Smooth muscle cell (in vitro differentiated cells): ENCODE data around the gene IL1F10. TPM values are rescaled to one million over a fixed set of nuclear protein-coding genes. Genes with fewer than 3 reads are reported as not detected.

Source experiments
- DNase-seq: peaks from one replicate; lab custom pipeline; 2025; ENCODE audit not compliant: unreplicated experiment; lab: John Stamatoyannopoulos, UW
- H2AFZ ChIP-seq: fragments of 200-600 bp; sonication (generic); 2 replicates; pipeline ENCODE4 v1.6.0; 2016; ENCODE audit warnings: antibody characterized with exemption, low read depth, mild to moderate bottlenecking
- H3F3A ChIP-seq: fragments of 200-600 bp; sonication (generic); 2 replicates; pipeline ENCODE4 v1.6.0; 2017; ENCODE audit warnings: antibody characterized with exemption, low read depth
- H3K27ac ChIP-seq: fragments of 200-600 bp; sonication (generic); 2 replicates; pipeline ENCODE4 v1.5.1; 2016; ENCODE audit warnings: low read depth, mild to moderate bottlenecking
- H3K27me3 ChIP-seq: fragments of 200-600 bp; sonication (generic); 2 replicates; pipeline ENCODE4 v1.6.1; 2016; ENCODE audit warnings: low read depth, mild to moderate bottlenecking
- H3K36me3 ChIP-seq: fragments of 200-600 bp; sonication (generic); 2 replicates; pipeline ENCODE4 v1.5.1; 2016; ENCODE audit warnings: low read depth
- H3K4me1 ChIP-seq: fragments of 200-600 bp; sonication (generic); 2 replicates; pipeline ENCODE4 v1.5.1; 2016; ENCODE audit warnings: low read depth
- H3K4me2 ChIP-seq: fragments of 200-600 bp; sonication (generic); 2 replicates; pipeline ENCODE4 v1.6.0; 2016; ENCODE audit warnings: mild to moderate bottlenecking
- H3K4me3 ChIP-seq: fragments of 200-600 bp; sonication (generic); 2 replicates; pipeline ENCODE4 v1.5.1; 2016; ENCODE audit warnings: mild to moderate bottlenecking
- H3K79me2 ChIP-seq: fragments of 200-600 bp; sonication (generic); 2 replicates; pipeline ENCODE4 v1.6.0; 2016; ENCODE audit warnings: low read depth, mild to moderate bottlenecking
- H3K9ac ChIP-seq: fragments of 200-600 bp; sonication (generic); 2 replicates; pipeline ENCODE4 v1.6.0; 2016; ENCODE audit warnings: low read depth
- H3K9me3 ChIP-seq: fragments of 200-600 bp; sonication (generic); replicated peaks from 2 replicates; pipeline ENCODE4 v1.5.1; 2016; ENCODE audit warnings: low read depth
- H4K20me1 ChIP-seq: fragments of 200-600 bp; sonication (generic); 2 replicates; pipeline ENCODE4 v1.6.0; 2016; ENCODE audit warnings: low read depth
- WGBS: methylation state at CpG from one replicate; pipeline ENCODE4 v1.1.7; 2016; ENCODE audit warnings: low lambda C conversion rate; 5-methylcytosine and 5-hydroxymethylcytosine counted together
- polyA plus RNA-seq: library from polyadenylated mRNA; unstranded; fragments of >200 nt; fragmentation: Nextera tagmentation; extraction: Ambion mirVana; gene quantifications from 2 replicates; pipeline ENCODE4 v1.2.1, GENCODE V29; 2016
- total RNA-seq: library from RNA; depleted of rRNA; stranded (reverse); fragments of >200 nt; gene quantifications from 2 replicates; pipeline ENCODE4 v1.2.3, GENCODE V29; 2014
- TF ChIP-seq, protein P1 (sequence below): fragments of 200-600 bp; sonication (generic); IDR thresholded peaks from 2 replicates; pipeline ENCODE4 v1.5.1; 2017; ENCODE audit warnings: borderline replicate concordance, mild to moderate bottlenecking, antibody characterized with exemption; ENCODE audit not compliant: insufficient read depth, poor library complexity, severe bottlenecking

IL1F10 gene
- total and polyA plus RNA-seq, 2 experiments from 2014 or later = not detected

DNA sequence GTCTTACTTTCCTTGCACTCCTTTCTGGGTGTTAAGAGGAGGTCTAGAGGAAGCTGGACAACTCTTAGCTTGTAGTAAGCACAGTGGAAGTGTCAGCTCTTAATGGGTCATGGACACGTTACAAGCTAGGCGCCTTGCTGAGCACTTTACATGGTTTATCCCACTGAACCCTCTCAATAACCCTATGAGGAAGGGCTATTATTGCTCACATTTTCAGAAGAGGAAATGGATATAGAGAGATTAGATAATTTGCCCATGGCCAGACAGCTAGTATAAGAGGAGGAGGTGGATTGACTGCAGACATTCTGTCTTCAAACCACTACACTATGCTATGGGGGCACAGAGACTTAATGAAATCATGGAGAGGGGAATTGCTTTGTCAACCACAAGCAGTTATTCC is 51.3 kb downstream of the IL1F10 start:
- 84% methylated on average over 2 of the region's 2 CpGs for whole genome bisulfite sequencing
- no peak overlapping the region for H2AFZ ChIP-seq
- H3K27ac ChIP-seq = no peak overlapping the region
- no peaks in the 10 kb centered on the region for H3K79me2 ChIP-seq
- no peak overlapping the region for H3K4me3 ChIP-seq
- no peak overlapping the region for H3K4me2 ChIP-seq
- H3K36me3 ChIP-seq = no peaks in the 10 kb centered on the region
- no peaks in the 10 kb centered on the region for H3K9me3 ChIP-seq
- H3K27me3 ChIP-seq = no peaks in the 10 kb centered on the region
- H3F3A ChIP-seq = no peaks in the 10 kb centered on the region
- no peaks in the 10 kb centered on the region for H3K4me1 ChIP-seq
- no peak for DNase-seq
- TF ChIP-seq, protein P1, sequence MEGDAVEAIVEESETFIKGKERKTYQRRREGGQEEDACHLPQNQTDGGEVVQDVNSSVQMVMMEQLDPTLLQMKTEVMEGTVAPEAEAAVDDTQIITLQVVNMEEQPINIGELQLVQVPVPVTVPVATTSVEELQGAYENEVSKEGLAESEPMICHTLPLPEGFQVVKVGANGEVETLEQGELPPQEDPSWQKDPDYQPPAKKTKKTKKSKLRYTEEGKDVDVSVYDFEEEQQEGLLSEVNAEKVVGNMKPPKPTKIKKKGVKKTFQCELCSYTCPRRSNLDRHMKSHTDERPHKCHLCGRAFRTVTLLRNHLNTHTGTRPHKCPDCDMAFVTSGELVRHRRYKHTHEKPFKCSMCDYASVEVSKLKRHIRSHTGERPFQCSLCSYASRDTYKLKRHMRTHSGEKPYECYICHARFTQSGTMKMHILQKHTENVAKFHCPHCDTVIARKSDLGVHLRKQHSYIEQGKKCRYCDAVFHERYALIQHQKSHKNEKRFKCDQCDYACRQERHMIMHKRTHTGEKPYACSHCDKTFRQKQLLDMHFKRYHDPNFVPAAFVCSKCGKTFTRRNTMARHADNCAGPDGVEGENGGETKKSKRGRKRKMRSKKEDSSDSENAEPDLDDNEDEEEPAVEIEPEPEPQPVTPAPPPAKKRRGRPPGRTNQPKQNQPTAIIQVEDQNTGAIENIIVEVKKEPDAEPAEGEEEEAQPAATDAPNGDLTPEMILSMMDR = no peak
- H3K9ac ChIP-seq = no peak overlapping the region
- no peaks in the 10 kb centered on the region for H4K20me1 ChIP-seq

DNA sequence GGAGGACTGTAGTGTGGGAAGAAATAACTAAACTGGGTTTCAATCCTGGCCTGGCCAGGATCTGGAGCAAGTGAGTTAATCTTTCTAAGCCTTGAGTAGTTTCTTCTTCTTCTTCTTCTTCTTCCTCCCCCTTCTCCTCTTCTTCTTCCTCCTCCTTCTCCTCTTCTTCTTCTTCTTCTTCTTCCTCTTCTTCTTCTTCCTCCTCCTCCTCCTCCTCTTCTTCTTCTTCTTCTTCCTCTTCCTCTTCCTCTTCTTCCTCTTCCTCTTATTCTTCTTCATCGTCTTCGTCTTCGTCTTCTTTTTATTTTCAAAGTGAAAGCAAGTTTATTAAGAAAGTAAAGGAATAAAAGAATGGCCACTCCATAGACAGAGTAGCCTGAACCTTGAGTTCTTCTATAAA is 53.1 kb downstream of the IL1F10 start:
- Histone ChIP-seq H3K79me2 (no peaks in the 10 kb centered on the region), H3K4me1 (no peaks in the 10 kb centered on the region), H3K36me3 (no peaks in the 10 kb centered on the region), H3K4me2 (no peak overlapping the region), H3F3A (no peaks in the 10 kb centered on the region), H4K20me1 (no peaks in the 10 kb centered on the region), H3K27ac (no peak overlapping the region), H3K4me3 (no peak overlapping the region), H3K9ac (no peak overlapping the region), H3K27me3 (no peaks in the 10 kb centered on the region), H3K9me3 (no peaks in the 10 kb centered on the region), H2AFZ (no peak overlapping the region)
- WGBS = 89% methylated on average over 3 of the region's 3 CpGs
- TF ChIP-seq, protein P1 = no peak
- no peak for DNase-seq

DNA sequence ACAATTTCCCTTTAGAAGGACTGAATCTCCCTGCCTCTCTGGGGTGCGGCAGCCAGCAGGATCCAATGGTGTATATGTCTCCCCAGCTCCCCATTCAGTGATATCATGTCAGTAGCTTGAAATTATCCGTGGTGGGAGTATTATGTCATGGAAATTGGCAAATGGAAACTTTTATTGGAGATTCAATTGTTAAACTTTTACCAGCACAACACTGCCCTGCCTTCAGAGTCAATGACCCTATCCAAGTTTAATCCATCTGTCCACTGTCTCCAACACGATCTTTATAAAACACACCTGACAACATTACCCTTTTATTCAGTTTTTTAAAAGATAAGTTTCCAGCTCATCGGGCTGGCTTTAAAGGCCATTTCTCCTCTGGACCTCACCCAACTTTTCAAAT is 54.6 kb downstream of the IL1F10 start:
- no peaks in the 10 kb centered on the region for H3K9me3 ChIP-seq
- H3K79me2 ChIP-seq = no peaks in the 10 kb centered on the region
- no peak overlapping the region for H3K4me2 ChIP-seq
- no peaks in the 10 kb centered on the region for H4K20me1 ChIP-seq
- H3K9ac ChIP-seq = no peak overlapping the region
- H3K27ac ChIP-seq = no peak overlapping the region
- H3K4me3 ChIP-seq = no peak overlapping the region
- no peak for DNase-seq
- H3K36me3 ChIP-seq = no peaks in the 10 kb centered on the region
- no peaks in the 10 kb centered on the region for H3K4me1 ChIP-seq
- H3K27me3 ChIP-seq = no peaks in the 10 kb centered on the region
- TF ChIP-seq, protein P1 = no peak
- no peak overlapping the region for H2AFZ ChIP-seq
- WGBS = 81% methylated on average over 4 of the region's 4 CpGs
- H3F3A ChIP-seq = no peaks in the 10 kb centered on the region

DNA sequence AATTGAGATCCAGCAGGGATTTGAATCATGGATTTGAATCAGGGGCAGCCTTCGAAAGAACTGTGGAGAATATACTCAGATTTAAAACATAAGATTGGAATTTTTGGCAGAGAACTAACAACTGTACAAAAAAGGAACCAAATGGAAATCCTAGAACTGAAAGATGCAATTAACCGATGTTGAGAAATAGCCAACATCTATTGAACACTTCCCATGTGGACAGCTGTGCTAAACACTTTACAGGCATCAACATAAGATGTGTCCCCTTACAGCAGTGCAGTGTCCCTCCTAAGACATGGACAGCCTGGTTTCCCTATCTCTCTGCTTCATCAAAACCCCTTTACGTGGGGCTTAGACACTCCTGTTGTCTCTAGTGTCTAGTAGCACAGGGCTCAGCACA is 56.0 kb downstream of the IL1F10 start:
- H3K36me3 ChIP-seq = no peaks in the 10 kb centered on the region
- no peak overlapping the region for H3K9ac ChIP-seq
- H3K9me3 ChIP-seq = no peaks in the 10 kb centered on the region
- no peak overlapping the region for H3K4me3 ChIP-seq
- H3K27me3 ChIP-seq = no peaks in the 10 kb centered on the region
- no peaks in the 10 kb centered on the region for H3K4me1 ChIP-seq
- no peaks in the 10 kb centered on the region for H3K79me2 ChIP-seq
- no peak overlapping the region for H3K4me2 ChIP-seq
- no peaks in the 10 kb centered on the region for H3F3A ChIP-seq
- DNase-seq = no peak
- no peaks in the 10 kb centered on the region for H4K20me1 ChIP-seq
- TF ChIP-seq, protein P1 = no peak
- no peak overlapping the region for H2AFZ ChIP-seq
- no peak overlapping the region for H3K27ac ChIP-seq
- 83% methylated on average over 3 of the region's 3 CpGs for WGBS
